Measurements from ENCODE around the gene ADAMTS17. TPM values are rescaled to one million over a fixed set of nuclear protein-coding genes. Genes with fewer than 3 reads are reported as not detected.

ADAMTS17 gene
- polyA plus RNA-seq, 4 donors: 0.45 to 3.1 (median 1.2) TPM

- H3K27me3 ChIP-seq (ENCODE audit: control insufficient read depth in 3 of 3, insufficient read depth in 3 of 3, low read length in 3 of 3): no peaks in the 10 kb centered on the region
- WGBS, 3 donors: 94 to 99% (median 97%) methylated on average over 4 of the region's 4 CpGs
- no peaks in the 10 kb centered on the region for H3K9me3 ChIP-seq (ENCODE audit: control insufficient read depth in 2 of 2, insufficient read depth in 1 of 2, low read depth in 1 of 2, low read length in 1 of 2)
- no peaks in the 10 kb centered on the region for H3K4me1 ChIP-seq (ENCODE audit: control insufficient read depth in 3 of 3, insufficient read depth in 2 of 3, low read depth in 1 of 3, low read length in 2 of 3)
- no peak overlapping the region for H3K27ac ChIP-seq (ENCODE audit: low read depth in 1 of 3, low read length in 2 of 3)
- H3K36me3 ChIP-seq (ENCODE audit: control insufficient read depth in 3 of 3, insufficient read depth in 2 of 3, low read depth in 1 of 3, low read length in 3 of 3): no peaks in the 10 kb centered on the region
- FAIRE-seq: no peak
- no peak for DNase-seq
- no peak overlapping the region for H3K4me3 ChIP-seq (ENCODE audit: low read depth in 1 of 3, low read length in 3 of 3)
Measured at GRCh38 chr15:100059521-100059920, 282.3 kb downstream of the ADAMTS17 start.

GRCh38 chr15:100059094-100059493, 282.7 kb downstream of the ADAMTS17 start:
- no peaks in the 10 kb centered on the region for H3K27me3 ChIP-seq (ENCODE audit: control insufficient read depth in 3 of 3, insufficient read depth in 3 of 3, low read length in 3 of 3)
- no peaks in the 10 kb centered on the region for H3K36me3 ChIP-seq (ENCODE audit: control insufficient read depth in 3 of 3, insufficient read depth in 2 of 3, low read depth in 1 of 3, low read length in 3 of 3)
- H3K4me1 ChIP-seq (ENCODE audit: control insufficient read depth in 3 of 3, insufficient read depth in 2 of 3, low read depth in 1 of 3, low read length in 2 of 3): no peaks in the 10 kb centered on the region
- FAIRE-seq (no peak), DNase-seq (no peak)
- 85 to 90% (median 86%) methylated on average over 12 of the region's 12 CpGs for whole genome bisulfite sequencing, 3 donors
- H3K27ac ChIP-seq (ENCODE audit: low read depth in 1 of 3, low read length in 2 of 3): no peak overlapping the region
- no peak overlapping the region for H3K4me3 ChIP-seq (ENCODE audit: low read depth in 1 of 3, low read length in 3 of 3)
- H3K9me3 ChIP-seq (ENCODE audit: control insufficient read depth in 2 of 2, insufficient read depth in 1 of 2, low read depth in 1 of 2, low read length in 1 of 2): no peaks in the 10 kb centered on the region

GRCh38 chr15:100058458-100058857, 283.3 kb downstream of the ADAMTS17 start:
- no peak for FAIRE-seq
- Histone ChIP-seq H3K4me3 (ENCODE audit: low read depth in 1 of 3, low read length in 3 of 3) (no peak overlapping the region), H3K36me3 (ENCODE audit: control insufficient read depth in 3 of 3, insufficient read depth in 2 of 3, low read depth in 1 of 3, low read length in 3 of 3) (no peaks in the 10 kb centered on the region), H3K9me3 (ENCODE audit: control insufficient read depth in 2 of 2, insufficient read depth in 1 of 2, low read depth in 1 of 2, low read length in 1 of 2) (no peaks in the 10 kb centered on the region), H3K27me3 (ENCODE audit: control insufficient read depth in 3 of 3, insufficient read depth in 3 of 3, low read length in 3 of 3) (no peaks in the 10 kb centered on the region), H3K27ac (ENCODE audit: low read depth in 1 of 3, low read length in 2 of 3) (no peak overlapping the region), H3K4me1 (ENCODE audit: control insufficient read depth in 3 of 3, insufficient read depth in 2 of 3, low read depth in 1 of 3, low read length in 2 of 3) (no peaks in the 10 kb centered on the region)
- 93 to 94% (median 93%) methylated on average over 11 of the region's 11 CpGs for WGBS, 3 donors
- no peak for DNase-seq

- DNase-seq (no peak), FAIRE-seq (no peak)
- H3K27me3 ChIP-seq (ENCODE audit: control insufficient read depth in 3 of 3, insufficient read depth in 3 of 3, low read length in 3 of 3): no peaks in the 10 kb centered on the region
- H3K27ac ChIP-seq (ENCODE audit: low read depth in 1 of 3, low read length in 2 of 3): no peak overlapping the region
- H3K4me3 ChIP-seq (ENCODE audit: low read depth in 1 of 3, low read length in 3 of 3): no peak overlapping the region
- H3K4me1 ChIP-seq (ENCODE audit: control insufficient read depth in 3 of 3, insufficient read depth in 2 of 3, low read depth in 1 of 3, low read length in 2 of 3): no peaks in the 10 kb centered on the region
- 87 to 91% (median 91%) methylated on average over 8 of the region's 8 CpGs for WGBS, 3 donors
- no peaks in the 10 kb centered on the region for H3K9me3 ChIP-seq (ENCODE audit: control insufficient read depth in 2 of 2, insufficient read depth in 1 of 2, low read depth in 1 of 2, low read length in 1 of 2)
- H3K36me3 ChIP-seq (ENCODE audit: control insufficient read depth in 3 of 3, insufficient read depth in 2 of 3, low read depth in 1 of 3, low read length in 3 of 3): no peaks in the 10 kb centered on the region
Measured at GRCh38 chr15:100057281-100057680, 284.5 kb downstream of the ADAMTS17 start.

- Histone ChIP-seq H3K4me1 (ENCODE audit: control insufficient read depth in 3 of 3, insufficient read depth in 2 of 3, low read depth in 1 of 3, low read length in 2 of 3) (no peaks in the 10 kb centered on the region), H3K36me3 (ENCODE audit: control insufficient read depth in 3 of 3, insufficient read depth in 2 of 3, low read depth in 1 of 3, low read length in 3 of 3) (no peaks in the 10 kb centered on the region), H3K9me3 (ENCODE audit: control insufficient read depth in 2 of 2, insufficient read depth in 1 of 2, low read depth in 1 of 2, low read length in 1 of 2) (no peaks in the 10 kb centered on the region), H3K27me3 (ENCODE audit: control insufficient read depth in 3 of 3, insufficient read depth in 3 of 3, low read length in 3 of 3) (no peaks in the 10 kb centered on the region), H3K27ac (ENCODE audit: low read depth in 1 of 3, low read length in 2 of 3) (no peak overlapping the region), H3K4me3 (ENCODE audit: low read depth in 1 of 3, low read length in 3 of 3) (no peak overlapping the region)
- DNase-seq (no peak), FAIRE-seq (no peak)
- WGBS, 3 donors: 91 to 97% (median 96%) methylated on average over 14 of the region's 14 CpGs
Measured at GRCh38 chr15:100056411-100057072, 285.2 kb downstream of the ADAMTS17 start.

- Histone ChIP-seq H3K9me3 (ENCODE audit: control insufficient read depth in 2 of 2, insufficient read depth in 1 of 2, low read depth in 1 of 2, low read length in 1 of 2) (no peaks in the 10 kb centered on the region), H3K36me3 (ENCODE audit: control insufficient read depth in 3 of 3, insufficient read depth in 2 of 3, low read depth in 1 of 3, low read length in 3 of 3) (no peaks in the 10 kb centered on the region), H3K27me3 (ENCODE audit: control insufficient read depth in 3 of 3, insufficient read depth in 3 of 3, low read length in 3 of 3) (no peaks in the 10 kb centered on the region), H3K4me1 (ENCODE audit: control insufficient read depth in 3 of 3, insufficient read depth in 2 of 3, low read depth in 1 of 3, low read length in 2 of 3) (no peaks in the 10 kb centered on the region), H3K27ac (ENCODE audit: low read depth in 1 of 3, low read length in 2 of 3) (no peak overlapping the region), H3K4me3 (ENCODE audit: low read depth in 1 of 3, low read length in 3 of 3) (no peak overlapping the region)
- WGBS, 3 donors: 79 to 86% (median 80%) methylated on average over 2 of the region's 2 CpGs
- no peak for DNase-seq
- FAIRE-seq: no peak
Measured at GRCh38 chr15:100055821-100056220, 286.0 kb downstream of the ADAMTS17 start.

GRCh38 chr15:100054539-100054938, 287.2 kb downstream of the ADAMTS17 start:
- no peak for DNase-seq
- 64 to 79% (median 68%) methylated on average over 7 of the region's 7 CpGs for WGBS, 3 donors
- Histone ChIP-seq H3K27me3 (ENCODE audit: control insufficient read depth in 3 of 3, insufficient read depth in 3 of 3, low read length in 3 of 3) (no peaks in the 10 kb centered on the region), H3K4me3 (ENCODE audit: low read depth in 1 of 3, low read length in 3 of 3) (no peak overlapping the region), H3K4me1 (ENCODE audit: control insufficient read depth in 3 of 3, insufficient read depth in 2 of 3, low read depth in 1 of 3, low read length in 2 of 3) (no peaks in the 10 kb centered on the region), H3K27ac (ENCODE audit: low read depth in 1 of 3, low read length in 2 of 3) (no peak overlapping the region), H3K36me3 (ENCODE audit: control insufficient read depth in 3 of 3, insufficient read depth in 2 of 3, low read depth in 1 of 3, low read length in 3 of 3) (no peaks in the 10 kb centered on the region), H3K9me3 (ENCODE audit: control insufficient read depth in 2 of 2, insufficient read depth in 1 of 2, low read depth in 1 of 2, low read length in 1 of 2) (no peaks in the 10 kb centered on the region)
- FAIRE-seq: no peak

- 67 to 77% (median 73%) methylated on average over 11 of the region's 11 CpGs for WGBS, 3 donors
- FAIRE-seq (no peak), DNase-seq (no peak)
- H3K9me3 ChIP-seq (ENCODE audit: control insufficient read depth in 2 of 2, insufficient read depth in 1 of 2, low read depth in 1 of 2, low read length in 1 of 2): no peaks in the 10 kb centered on the region
- H3K27me3 ChIP-seq (ENCODE audit: control insufficient read depth in 3 of 3, insufficient read depth in 3 of 3, low read length in 3 of 3): no peaks in the 10 kb centered on the region
- H3K4me1 ChIP-seq (ENCODE audit: control insufficient read depth in 3 of 3, insufficient read depth in 2 of 3, low read depth in 1 of 3, low read length in 2 of 3): no peaks in the 10 kb centered on the region
- H3K27ac ChIP-seq (ENCODE audit: low read depth in 1 of 3, low read length in 2 of 3): no peak overlapping the region
- H3K36me3 ChIP-seq (ENCODE audit: control insufficient read depth in 3 of 3, insufficient read depth in 2 of 3, low read depth in 1 of 3, low read length in 3 of 3): no peaks in the 10 kb centered on the region
- H3K4me3 ChIP-seq (ENCODE audit: low read depth in 1 of 3, low read length in 3 of 3): no peak overlapping the region
Measured at GRCh38 chr15:100053474-100054121, 288.2 kb downstream of the ADAMTS17 start.
